Measurements from ENCODE around the gene SHC2.

GRCh38 chr19:453606-454005, 7.2 kb downstream of the SHC2 start:
- TF ChIP-seq POLR2A (IDR thresholded peaks at IDR 0.05; ENCODE audit: low read depth, low read length), result no peak
- TF ChIP-seq POLR2AphosphoS5 (IDR thresholded peaks at IDR 0.05; ENCODE audit: low read depth, low read length), result no peak
- TF ChIP-seq TAF1 (IDR thresholded peaks at IDR 0.05; ENCODE audit: low read depth, low read length), result no peak

All from GM12891 (cell line).